Peyer's patch (tissue), 4 donors: Measurements from ENCODE around the gene EDEM1.

Experiments used
- POLR2A ChIP-seq, 2 donors: fragments of 450-650 bp; IDR thresholded peaks; one replicate each; pipeline ENCODE4 v1.5.1; 2017; ENCODE audit warnings: antibody characterized with exemption in 2 of 2, mild to moderate bottlenecking in 2 of 2, moderate library complexity in 2 of 2
- TF ChIP-seq, protein P1 (sequence below), 6 experiments: fragments of 450-650 bp in 4 of 6; fragments of 200-600 bp in 2 of 6; sonication (generic) in 1 of 6; IDR thresholded peaks; one replicate each; pipeline ENCODE4 v1.5.1; 2017 to 2019; ENCODE audit warnings: antibody characterized with exemption in 6 of 6, mild to moderate bottlenecking in 3 of 6, moderate library complexity in 1 of 6

DNA sequence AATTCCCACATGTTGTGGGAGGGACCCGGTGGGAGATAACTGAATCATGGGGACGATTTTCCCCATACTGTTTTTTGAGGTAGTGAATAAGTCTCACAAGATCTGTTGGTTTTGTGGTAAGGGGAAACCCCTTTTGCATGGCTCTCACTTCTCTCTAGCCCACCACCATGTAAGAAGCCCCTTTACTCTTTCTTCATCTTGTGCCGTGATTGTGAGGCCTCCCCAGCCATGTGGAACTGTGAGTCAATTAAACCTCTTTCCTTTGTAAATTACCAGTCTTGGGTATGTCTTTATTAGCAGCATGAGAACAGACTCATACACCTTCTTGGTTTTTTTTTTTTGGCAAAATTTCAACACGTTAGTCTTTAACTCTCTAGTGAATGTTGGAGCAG is 47.3 kb upstream of the EDEM1 start:
- TF ChIP-seq, protein P1, sequence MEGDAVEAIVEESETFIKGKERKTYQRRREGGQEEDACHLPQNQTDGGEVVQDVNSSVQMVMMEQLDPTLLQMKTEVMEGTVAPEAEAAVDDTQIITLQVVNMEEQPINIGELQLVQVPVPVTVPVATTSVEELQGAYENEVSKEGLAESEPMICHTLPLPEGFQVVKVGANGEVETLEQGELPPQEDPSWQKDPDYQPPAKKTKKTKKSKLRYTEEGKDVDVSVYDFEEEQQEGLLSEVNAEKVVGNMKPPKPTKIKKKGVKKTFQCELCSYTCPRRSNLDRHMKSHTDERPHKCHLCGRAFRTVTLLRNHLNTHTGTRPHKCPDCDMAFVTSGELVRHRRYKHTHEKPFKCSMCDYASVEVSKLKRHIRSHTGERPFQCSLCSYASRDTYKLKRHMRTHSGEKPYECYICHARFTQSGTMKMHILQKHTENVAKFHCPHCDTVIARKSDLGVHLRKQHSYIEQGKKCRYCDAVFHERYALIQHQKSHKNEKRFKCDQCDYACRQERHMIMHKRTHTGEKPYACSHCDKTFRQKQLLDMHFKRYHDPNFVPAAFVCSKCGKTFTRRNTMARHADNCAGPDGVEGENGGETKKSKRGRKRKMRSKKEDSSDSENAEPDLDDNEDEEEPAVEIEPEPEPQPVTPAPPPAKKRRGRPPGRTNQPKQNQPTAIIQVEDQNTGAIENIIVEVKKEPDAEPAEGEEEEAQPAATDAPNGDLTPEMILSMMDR (IDR thresholded peaks at IDR 0.05) = no peak
- no peak for TF ChIP-seq POLR2A (IDR thresholded peaks at IDR 0.05)
